GM21381 (cell line): ENCODE results near the gene EXT2.

Source experiments
- ATAC-seq: cut with Tn5 transposase; IDR thresholded peaks from one replicate; pipeline ENCODE4 v1.9.1; 2021; ENCODE audit warnings: mild to moderate bottlenecking, moderate library complexity; ENCODE audit not compliant: unreplicated experiment

Gene EXT2

DNA sequence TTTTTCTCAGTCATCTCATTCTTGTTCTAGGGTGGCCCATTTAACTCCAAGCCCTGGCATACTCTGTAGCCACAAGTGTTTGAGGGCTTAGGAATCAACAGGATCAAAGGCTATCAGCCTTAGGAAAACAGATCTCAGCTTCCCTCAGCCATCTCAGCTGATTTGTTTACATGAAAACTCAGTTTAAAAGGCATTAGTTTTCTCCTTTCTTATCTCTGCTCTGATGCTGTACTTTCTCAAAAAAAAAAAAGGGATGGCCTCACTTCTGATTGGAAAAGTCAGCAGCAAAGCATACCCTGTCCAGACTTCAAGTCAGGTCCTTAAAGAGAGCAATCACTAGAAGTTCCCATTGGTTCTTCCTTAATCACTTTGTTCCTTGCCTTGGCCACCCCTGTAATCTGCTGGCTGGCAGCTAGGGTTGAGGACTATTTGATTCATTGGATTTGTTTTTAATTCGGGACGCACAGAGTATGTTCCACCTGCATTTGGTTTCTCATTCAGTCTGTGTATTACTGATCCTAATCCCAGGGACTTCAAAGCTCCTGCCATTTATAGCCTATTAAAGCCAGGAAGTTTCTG lies 102.8 kb downstream of the EXT2 start:
- no peak for ATAC-seq

DNA sequence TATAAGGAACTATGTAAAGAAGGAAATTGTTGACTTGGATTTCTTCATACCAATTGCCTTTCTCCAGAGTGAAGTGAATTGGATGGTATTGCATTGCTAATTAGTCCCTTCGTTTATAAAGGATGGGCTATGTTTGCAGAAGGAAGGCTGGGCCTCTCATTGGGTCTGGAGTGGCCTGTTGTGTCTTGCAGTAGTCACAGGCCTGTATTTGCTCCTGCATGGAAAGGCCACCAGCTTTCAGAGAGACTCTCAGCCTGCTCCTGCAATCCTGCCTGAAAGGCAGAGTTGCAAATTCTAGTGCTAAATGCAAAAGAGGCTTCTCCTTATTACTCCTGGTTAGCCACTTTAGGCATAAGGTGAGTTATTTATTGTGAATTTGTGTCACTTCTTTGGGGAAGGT lies 103.8 kb downstream of the EXT2 start:
- no peak for ATAC-seq

DNA sequence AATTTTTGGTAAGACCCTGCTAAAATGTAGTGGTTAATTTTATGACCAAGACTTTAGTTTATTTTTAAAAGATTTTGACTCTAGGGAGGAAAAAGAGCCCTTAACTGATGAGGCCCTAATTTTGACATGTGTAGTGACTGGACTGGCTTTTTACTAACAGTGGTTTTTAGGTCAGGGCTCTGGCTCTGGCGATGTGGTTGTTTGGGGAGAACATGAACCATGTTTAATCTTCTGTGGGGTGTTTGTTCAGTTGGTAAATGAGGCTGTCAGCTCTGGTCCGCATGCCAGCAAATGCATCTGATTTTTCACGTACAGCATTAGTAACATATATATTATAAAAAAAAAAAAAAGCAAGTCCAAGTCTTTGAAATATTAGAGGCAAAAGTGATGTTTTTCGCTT lies 104.3 kb downstream of the EXT2 start:
- ATAC-seq = no peak

DNA sequence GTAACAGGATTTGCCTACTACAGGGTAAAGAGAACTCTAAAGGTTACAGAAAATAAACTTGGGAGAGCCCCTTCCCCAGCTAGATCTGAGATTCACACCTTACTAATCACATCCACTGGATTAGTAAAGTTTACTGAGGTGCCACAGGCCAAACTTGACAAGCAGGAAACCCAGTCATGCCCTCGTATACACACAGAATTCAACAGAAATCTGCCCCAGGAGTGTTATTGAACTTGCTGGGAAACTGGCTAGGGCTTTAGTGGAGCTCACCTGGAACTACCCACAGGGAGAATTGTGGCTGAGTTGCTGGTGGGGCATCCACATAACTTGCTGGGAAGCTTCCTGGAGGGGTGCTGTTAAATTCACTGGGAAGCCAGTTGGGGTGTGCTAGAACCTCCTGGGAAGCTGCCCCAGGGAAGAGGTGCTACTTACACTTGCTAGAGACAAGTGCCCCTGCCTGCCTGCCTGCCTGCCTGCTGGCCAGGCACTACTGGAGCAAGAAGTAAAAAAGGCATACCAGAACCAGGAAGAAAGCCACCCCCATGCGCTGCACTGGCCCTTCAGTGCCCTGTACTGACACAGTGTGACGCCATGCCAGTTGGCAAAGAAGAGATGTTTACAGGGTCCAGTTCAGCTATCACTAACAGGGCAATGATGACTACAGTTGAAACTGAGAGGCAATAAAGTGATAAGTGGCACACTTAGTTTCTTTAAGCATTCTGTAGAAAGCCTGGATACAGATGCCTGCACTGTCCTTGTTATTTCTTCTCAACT lies 108.0 kb downstream of the EXT2 start:
- no peak for ATAC-seq

DNA sequence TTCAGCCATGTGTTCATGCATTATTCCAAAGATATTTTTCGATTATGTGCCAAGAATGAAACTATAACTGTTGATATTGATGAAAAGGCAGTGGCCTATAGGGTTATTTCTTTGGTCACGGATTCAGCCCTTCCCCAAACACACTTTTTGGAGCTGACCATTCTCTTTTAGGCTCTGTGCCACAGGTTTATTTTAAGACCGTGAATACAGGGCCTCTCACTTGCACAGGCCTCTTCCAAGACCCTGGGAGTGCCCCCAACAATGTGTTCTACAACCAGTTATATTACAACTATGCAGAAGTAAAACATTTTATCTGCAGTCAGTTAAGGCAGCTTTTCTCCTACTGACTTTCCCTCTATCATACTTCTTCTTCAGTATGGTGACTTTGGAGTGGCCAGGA lies 109.9 kb downstream of the EXT2 start:
- no peak for ATAC-seq

DNA sequence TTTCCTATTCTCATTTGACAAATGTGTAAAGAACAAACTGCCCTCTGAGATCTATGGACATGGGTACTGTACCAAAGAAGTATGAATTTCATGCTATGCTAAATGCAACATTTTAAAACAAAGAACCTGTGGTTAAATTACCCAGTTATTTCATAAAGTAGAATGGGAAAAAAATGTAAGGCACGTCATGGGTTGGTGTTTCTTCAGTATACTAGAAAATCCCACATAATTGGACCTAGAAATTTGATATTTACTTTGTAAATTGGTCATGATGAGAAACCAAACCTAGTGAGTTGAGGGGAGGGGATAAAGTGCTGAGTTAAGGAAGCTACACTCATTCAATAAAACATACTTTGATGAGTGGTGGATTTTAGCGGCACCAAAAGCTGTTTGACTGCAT lies 110.4 kb downstream of the EXT2 start:
- no peak for ATAC-seq

DNA sequence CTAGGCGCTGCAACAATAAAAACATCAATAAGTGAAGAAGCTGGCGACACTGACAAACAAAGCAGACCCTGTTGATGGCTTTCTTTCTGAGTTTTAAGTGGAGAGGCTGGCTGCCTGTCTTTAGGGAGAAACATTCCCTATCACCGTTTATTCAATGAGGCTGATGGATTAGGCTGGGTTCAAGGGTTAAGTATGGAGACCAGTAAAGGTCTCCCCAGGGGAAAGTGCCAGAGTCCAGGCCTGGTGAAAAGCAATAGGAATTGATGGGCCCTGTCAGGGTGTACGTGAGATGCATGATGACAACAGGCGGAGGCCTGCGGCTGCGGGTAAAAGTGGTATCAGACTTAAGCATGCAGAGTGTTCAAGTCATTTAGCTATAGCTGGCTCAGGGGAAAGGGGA lies 111.8 kb downstream of the EXT2 start:
- no peak for ATAC-seq

DNA sequence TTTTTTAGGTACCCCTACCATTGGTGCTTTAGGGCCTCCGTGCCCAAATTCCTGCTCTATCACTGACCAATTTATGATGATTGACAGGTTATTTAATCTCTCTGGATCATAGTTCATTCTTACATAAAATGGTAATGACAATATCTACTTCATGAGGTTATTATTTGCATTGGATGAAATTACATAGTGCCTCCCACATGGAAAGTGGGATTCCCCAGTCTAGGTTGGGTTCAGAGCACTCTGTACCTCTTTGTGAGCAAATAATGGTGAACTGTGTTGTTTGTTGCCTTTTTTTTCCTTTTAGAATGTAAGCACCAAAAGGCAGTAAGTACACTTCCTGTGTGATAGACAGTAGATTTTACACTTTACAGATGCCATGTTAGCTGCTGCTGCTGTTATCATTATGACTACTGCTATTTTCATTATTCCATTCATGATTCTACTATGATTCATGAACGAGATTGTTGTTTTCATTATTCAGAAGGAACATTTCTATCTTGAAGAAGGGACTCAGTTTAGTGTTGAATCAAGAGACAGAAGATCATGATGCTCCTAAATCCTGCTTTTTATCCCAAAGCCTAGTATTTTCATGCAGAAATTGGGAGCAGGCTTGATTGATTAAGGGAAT lies 113.6 kb downstream of the EXT2 start:
- no peak for ATAC-seq

DNA sequence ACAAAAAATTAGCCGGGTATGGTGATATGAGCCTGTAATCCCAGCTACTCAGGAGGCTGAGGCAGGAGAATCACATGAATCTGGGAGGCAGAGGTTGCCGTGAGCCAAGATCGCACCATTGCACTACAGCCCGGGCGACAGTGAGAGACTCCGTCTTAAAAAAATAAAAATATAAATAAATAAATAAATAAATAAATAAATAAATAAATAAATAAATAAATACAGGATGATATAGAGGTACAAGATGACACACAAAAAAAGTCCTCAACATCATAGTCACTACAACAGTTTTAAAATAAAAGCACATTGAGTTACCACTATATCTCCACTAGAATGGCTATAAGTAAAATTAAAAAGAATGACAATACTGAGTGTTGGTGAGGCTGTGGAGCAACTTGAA lies 116.7 kb downstream of the EXT2 start:
- ATAC-seq = no peak

DNA sequence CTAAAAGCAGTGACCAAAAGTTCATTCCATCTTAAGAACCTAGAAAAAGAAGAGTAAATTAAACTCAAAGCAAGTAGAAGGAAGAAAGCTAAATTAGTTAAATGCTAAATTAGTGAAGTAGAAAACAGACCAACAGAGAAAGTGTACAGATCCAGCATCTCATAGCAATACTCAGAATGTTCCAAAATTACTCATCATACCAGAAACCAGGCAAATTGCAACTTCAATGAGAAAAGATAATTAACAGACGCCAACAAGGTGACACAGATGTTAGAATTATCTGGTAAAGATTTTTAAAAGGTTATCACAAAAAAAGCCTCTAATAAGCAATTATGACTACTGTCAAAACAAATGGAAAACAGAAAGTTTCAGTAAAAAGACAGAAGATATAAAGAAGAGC lies 117.7 kb downstream of the EXT2 start:
- ATAC-seq = no peak

DNA sequence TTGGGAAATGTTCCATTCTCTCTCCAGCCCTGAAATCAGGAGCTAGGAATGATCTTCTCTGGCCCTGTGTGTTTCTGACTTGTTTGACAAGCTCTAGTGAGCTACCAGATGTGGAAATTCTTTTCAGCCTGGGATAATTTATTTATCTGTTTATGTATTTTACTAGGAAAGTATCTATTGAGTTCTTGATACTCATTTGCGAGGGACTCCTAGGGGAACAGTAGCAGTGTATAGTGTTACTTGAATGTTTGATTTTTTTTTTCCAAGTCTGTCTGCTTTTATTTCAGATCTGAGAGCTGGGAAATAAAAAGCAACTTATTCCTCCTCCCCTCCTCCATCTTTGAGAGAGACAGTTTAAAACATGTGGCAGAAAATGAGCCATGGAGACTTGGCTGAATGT lies 122.0 kb downstream of the EXT2 start:
- no peak for ATAC-seq

DNA sequence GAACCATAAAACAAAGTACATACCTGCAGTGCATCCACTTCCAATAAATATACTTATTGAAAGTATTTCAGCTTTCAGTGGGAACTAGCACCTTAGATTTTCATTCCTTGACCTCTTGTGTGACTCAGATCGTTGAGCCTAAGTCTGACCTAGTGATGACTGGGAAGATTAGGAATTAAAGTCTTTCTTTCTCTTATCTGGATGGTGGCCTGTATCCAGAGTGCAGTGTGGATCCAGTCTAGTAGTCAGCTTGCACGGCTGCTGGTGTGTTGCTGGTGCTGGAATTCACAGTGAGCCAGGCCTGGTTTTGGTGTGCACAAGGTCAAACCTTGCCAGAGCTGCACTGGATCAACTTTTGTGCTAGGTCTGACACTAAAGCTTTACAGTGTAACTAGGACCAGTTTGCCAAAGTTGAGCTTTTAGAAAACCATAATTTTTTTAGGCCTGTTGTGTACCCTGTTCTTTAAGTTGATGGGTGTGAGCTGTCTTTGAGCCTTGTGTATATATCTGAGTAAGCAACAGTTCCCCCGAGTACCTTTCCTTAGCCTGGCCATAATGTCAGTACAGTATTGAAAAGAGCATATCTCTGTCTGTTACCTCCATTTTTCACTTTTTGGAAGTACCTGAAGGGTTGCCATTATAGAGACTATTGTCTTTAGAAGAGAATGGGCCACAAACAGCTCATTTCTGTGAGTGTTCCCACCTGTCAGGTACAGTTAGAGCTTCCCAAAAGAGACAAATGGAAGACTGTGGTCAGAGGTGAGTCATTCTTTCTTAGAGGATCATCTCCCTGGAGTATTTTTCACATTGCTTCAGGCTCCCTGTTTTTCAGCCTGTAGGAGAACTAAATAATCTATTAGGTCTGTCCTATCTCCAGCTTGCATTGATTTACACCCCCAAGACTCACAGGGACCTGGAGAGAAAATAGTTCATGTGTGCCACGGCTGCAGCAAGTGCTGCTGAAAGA lies 124.6 kb downstream of the EXT2 start:
- no peak for ATAC-seq

DNA sequence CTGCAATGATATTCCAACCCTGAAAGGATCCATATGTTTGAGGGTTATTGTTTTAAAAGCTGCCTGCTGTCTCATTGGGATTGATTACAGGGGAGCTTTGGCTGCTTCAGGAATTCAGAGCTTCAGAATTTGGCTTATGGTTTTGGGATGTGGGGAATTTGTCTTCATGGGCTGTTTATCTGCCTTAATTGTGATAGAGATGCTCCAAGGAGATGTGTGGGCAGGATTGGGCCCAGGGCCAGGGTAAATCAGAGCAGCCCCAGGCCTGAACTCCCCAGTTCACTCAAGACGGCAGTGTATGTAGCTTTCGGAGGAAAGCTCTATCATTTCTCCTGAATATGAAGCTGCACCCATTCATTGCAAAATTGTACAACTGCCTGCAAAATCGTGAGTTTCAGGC lies 126.0 kb downstream of the EXT2 start:
- no peak for ATAC-seq

DNA sequence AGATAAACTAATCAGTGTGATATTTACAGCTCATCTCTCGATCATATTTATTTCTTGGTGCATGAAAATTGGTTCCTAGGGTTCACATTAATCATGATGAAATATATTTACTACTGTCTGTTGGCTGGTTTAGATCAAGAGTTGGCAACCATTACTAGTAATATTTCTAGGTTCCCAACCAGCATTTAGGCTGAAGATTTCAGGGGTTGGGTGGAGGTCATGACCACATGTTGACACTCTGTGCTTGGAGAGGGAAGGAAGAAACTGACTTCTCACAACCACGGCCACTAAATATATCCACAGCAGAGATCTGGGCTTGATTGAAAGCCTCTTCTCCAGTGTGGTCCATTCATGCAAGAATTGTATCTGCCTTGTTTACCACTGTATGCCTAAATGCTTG lies 126.5 kb downstream of the EXT2 start:
- no peak for ATAC-seq

DNA sequence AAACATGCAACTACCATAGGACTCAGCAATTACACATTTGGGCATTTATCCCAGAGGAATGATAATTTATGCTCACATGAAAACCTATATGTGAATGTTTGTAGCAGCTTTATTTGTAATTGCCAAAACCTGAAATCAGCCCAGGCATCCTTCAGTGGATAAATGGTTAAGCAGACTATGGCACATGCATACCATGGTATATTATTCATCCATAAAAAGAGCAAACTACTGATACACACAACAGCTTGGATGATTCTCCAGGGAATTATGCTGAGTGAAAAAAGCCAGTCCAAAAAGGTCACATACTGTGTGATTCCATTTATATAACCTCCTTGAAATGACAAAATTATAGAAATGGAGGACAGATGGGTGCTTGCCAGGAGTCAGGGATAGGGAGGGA lies 127.8 kb downstream of the EXT2 start:
- ATAC-seq = no peak

DNA sequence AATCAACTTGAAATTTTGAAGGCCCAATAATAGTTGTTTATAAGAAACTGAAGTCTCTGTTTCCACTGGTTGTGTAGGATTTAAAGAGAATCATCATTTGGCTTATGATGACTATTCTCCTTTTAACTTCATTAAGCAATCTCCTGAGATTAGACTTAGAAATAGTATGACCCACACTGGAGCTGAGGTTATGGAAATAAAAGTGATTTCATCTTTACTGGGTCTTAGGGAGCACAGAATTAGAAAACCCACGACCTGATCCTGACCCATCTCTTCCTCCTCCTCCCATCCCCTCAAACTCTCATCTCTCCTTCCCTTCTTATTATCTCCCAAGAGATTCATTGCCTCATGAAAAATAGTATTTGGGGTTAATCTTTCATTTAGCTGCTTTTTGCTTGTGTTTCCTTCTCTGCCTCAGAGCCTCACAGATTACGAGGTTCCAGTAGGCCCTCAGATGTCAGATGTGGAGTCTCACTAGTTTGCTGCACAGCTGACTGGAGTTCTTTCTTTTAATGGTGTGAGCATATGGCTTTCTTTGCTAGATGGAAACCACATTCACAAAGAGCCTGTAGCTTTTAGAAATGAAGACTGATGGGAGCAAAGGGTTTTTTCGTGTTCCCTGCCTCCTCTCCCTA lies 129.5 kb downstream of the EXT2 start:
- ATAC-seq = no peak

DNA sequence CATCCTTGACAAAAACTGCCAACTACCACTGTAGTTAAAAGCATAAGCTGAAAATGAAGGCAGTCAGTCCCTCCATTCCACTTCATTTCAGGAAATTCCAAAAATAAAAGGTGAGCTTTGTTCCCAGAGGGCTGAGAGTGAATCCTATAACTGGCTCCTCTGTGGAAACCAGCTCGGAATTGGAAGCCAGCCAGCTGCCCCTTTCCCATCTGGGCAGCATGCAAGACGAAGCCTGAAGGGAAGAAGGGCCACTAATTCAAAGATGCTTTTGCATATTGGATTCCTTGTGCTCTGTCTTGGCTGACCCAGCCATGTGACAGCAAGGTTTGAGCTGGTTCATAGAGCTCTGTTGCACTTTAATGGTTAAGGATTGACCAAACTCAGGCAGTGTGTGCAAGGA lies 131.0 kb downstream of the EXT2 start:
- ATAC-seq = no peak

DNA sequence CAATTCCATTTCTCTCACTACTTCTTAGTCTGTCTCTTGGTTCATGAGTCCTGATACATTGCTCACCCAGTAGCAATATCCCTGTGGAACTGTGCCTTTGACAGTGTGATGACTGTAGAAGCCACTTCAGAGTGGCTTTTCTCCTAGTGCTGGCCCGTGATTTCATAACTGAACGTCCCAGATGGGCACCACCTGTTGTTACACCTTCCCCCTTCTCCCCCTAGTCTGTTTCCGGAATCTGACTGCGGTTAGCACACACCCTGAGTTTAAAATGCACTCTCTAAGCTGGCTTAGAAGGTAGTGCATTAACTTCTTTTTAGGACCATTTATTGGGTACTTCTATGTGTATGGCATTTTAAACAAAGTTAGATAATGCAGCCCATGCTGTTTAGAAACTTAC lies 131.5 kb downstream of the EXT2 start:
- no peak for ATAC-seq

DNA sequence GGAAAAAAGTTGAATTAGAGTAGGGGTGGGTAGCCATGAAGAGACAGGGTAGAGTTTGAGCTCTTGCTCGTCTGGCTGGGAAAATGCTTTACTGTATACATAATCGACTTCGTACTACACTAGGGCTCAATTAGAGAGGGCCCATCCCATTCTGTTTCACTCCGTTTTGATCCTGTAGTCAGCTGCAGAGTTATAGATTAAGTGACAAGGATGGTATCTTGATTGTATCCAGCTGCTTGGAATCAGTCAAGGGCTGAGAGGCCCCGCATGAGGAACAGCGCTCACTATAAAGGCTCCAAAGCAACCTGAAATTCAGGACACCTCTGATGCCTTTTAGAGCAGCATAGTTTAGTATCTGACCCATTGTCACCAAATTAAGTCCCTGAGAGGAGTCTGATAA lies 132.9 kb downstream of the EXT2 start:
- no peak for ATAC-seq

DNA sequence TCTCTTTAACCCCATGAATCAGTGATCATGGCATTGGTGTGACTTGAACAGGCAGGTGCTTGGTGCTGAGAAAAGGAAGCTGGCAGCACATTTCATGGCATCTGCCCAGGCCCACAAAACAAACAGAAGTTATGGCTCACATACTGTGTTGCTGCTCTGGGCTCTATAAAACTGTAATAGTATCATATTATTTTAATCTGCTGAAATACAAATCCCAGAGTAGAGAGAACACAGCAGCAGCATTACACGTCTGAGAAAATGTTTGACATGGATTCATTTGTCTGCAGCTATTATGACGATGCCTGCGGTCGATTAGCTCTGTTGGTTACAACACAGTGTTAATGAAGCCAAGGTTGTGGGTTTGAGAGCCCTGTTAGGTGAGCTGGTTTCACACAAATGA lies 133.6 kb downstream of the EXT2 start:
- ATAC-seq = no peak

DNA sequence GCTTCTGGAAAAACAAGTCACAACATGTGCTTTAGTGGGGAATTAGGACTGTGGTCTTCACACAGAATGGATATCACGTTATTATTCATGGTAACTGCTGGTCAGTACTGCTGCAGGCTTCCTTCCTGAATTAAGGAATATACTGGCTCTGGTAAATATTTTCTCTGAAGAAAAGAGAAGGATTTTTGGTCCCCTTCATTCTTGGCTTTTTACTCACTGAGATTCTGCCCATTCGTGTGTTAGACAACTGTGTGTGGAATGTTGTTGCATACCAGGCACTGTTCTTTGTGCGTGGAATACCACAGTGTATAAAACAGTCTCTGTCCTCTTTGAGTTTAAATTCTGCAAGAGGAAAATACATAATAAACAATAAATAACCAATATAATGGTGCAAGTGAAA lies 134.1 kb downstream of the EXT2 start:
- ATAC-seq = no peak
